ENCODE data around the gene CASQ1. TPM values are rescaled to one million over a fixed set of nuclear protein-coding genes. Genes with fewer than 3 reads are reported as not detected.
A peak's percentile ranks its signal among the peaks of the same experiment; 100 is the strongest.

CASQ1 gene
- total RNA-seq, 1 experiment from 2014 or later = not detected

- peak overlapping the region; percentile 20 for H3K27ac Mint-ChIP-seq (ENCODE audit: low read depth, unreplicated experiment)
- intact Hi-C loops (cut with micrococcal nuclease) = loop anchor here (5.0 kb wide), 1 partner anchor 44 kb away; no protein-coding TSS in a partner anchor
- no TSS peak for BruUV-seq (replicated peaks)
- ChIA-PET CTCF (interaction anchor here (0.6 to 11.6 kb wide), 11 partner anchors 10 to 107 kb away, joined by 3 to 99 read pairs (median 5); no protein-coding TSS in a partner anchor), POLR2A (interaction anchor here (0.9 to 4.7 kb wide), 6 partner anchors 9 to 111 kb away, joined by 3 to 23 read pairs (median 4); partner anchors contain the start of gene IGSF8)
- no peaks in the 10 kb centered on the region for H3K9me3 Mint-ChIP-seq (ENCODE audit: unreplicated experiment)
- peaks cover 25% of the 10 kb centered on the region for H3K4me1 Mint-ChIP-seq (ENCODE audit: insufficient read depth, unreplicated experiment)
- TF ChIP-seq CTCF (IDR thresholded peaks at IDR 0.05; ENCODE audit: unreplicated experiment) = no peak
- H3K4me3 Mint-ChIP-seq (ENCODE audit: unreplicated experiment) = no peak overlapping the region
- DNase-seq (ENCODE audit: unreplicated experiment) = no peak
- peaks cover 35% of the 10 kb centered on the region for H3K36me3 Mint-ChIP-seq (ENCODE audit: insufficient read depth, unreplicated experiment)
- H3K27me3 Mint-ChIP-seq (ENCODE audit: insufficient read depth, unreplicated experiment) = no peaks in the 10 kb centered on the region
Measured at GRCh38 chr1:160208557-160209320, 18.4 kb downstream of the CASQ1 start.

GRCh38 chr1:160209321-160210046 is 19.1 kb downstream of the CASQ1 start:
- H3K36me3 Mint-ChIP-seq (ENCODE audit: insufficient read depth, unreplicated experiment) = peaks cover 41% of the 10 kb centered on the region
- no TSS peak for BruUV-seq (replicated peaks)
- ChIA-PET CTCF (interaction anchor here (0.6 to 11.6 kb wide), 9 partner anchors 8 to 108 kb away, joined by 3 to 99 read pairs (median 8); no protein-coding TSS in a partner anchor), POLR2A (interaction anchor here (1.3 to 4.7 kb wide), 2 partner anchors 52 to 112 kb away, joined by 5 to 23 read pairs; partner anchors contain the start of gene IGSF8)
- no peak for TF ChIP-seq CTCF (IDR thresholded peaks at IDR 0.05; ENCODE audit: unreplicated experiment)
- peaks cover 25% of the 10 kb centered on the region for H3K4me1 Mint-ChIP-seq (ENCODE audit: insufficient read depth, unreplicated experiment)
- H3K4me3 Mint-ChIP-seq (ENCODE audit: unreplicated experiment) = no peak overlapping the region
- intact Hi-C loops (cut with micrococcal nuclease) = loop anchor here (5.0 kb wide), 1 partner anchor 43 kb away; no protein-coding TSS in a partner anchor
- DNase-seq (ENCODE audit: unreplicated experiment) = no peak
- peak overlapping the region; percentile 20 for H3K27ac Mint-ChIP-seq (ENCODE audit: low read depth, unreplicated experiment)
- H3K27me3 Mint-ChIP-seq (ENCODE audit: insufficient read depth, unreplicated experiment) = no peaks in the 10 kb centered on the region
- H3K9me3 Mint-ChIP-seq (ENCODE audit: unreplicated experiment) = no peaks in the 10 kb centered on the region

GRCh38 chr1:160210561-160210960 is 20.2 kb downstream of the CASQ1 start:
- no TSS peak for BruUV-seq (replicated peaks)
- Mint-ChIP-seq H3K4me1 (ENCODE audit: insufficient read depth, unreplicated experiment) (peaks cover 25% of the 10 kb centered on the region), H3K27me3 (ENCODE audit: insufficient read depth, unreplicated experiment) (no peaks in the 10 kb centered on the region), H3K36me3 (ENCODE audit: insufficient read depth, unreplicated experiment) (peaks cover 49% of the 10 kb centered on the region), H3K9me3 (ENCODE audit: unreplicated experiment) (no peaks in the 10 kb centered on the region), H3K27ac (ENCODE audit: low read depth, unreplicated experiment) (no peak overlapping the region), H3K4me3 (ENCODE audit: unreplicated experiment) (no peak overlapping the region)
- no peak for DNase-seq (ENCODE audit: unreplicated experiment)
- intact Hi-C loops (cut with micrococcal nuclease) = no loop called here
- no peak for TF ChIP-seq CTCF (IDR thresholded peaks at IDR 0.05; ENCODE audit: unreplicated experiment)
- POLR2A ChIA-PET = interaction anchor here (0.6 to 1.7 kb wide), 3 partner anchors 9 to 104 kb away, joined by 4 to 6 read pairs (median 6); partner anchors contain the start of gene DCAF8
- CTCF ChIA-PET = interaction anchor here (0.6 to 11.6 kb wide), 11 partner anchors 9 to 163 kb away, joined by 3 to 99 read pairs (median 4); no protein-coding TSS in a partner anchor

All from MCF 10A (cell line).